K562 (cell line): ENCODE measurements around the gene VSIG10L. TPM values are rescaled to one million over a fixed set of nuclear protein-coding genes. Genes with fewer than 3 reads are reported as not detected.

Experiments used
- GABPA ChIP-seq: fragments of 200-800 bp; sonication (Bioruptor generic); conservative IDR thresholded peaks from 2 replicates; pipeline ENCODE4 v1.6.1; 2016; ENCODE audit warnings: low read depth, missing genetic modification characterization, missing compliant biosample characterization
- HDAC8 ChIP-seq: fragments of 450-650 bp; IDR thresholded peaks from 2 replicates; pipeline ENCODE4 v1.6.1; 2016; ENCODE audit warnings: mild to moderate bottlenecking, missing genetic modification characterization, moderate library complexity, missing compliant biosample characterization
- HSF4 ChIP-seq: fragments of 250-450 bp; sonication (Bioruptor Pico); IDR thresholded peaks from 2 replicates; pipeline ENCODE4 v2.1.2; 2022; ENCODE audit warnings: mild to moderate bottlenecking, moderate library complexity, borderline replicate concordance
- MEF2A ChIP-seq: IDR thresholded peaks from 2 replicates; pipeline ENCODE4 v1.6.1; 2011; ENCODE audit warnings: low read depth, mild to moderate bottlenecking, low read length, moderate library complexity; ENCODE audit not compliant: control insufficient read depth
- RAD51 ChIP-seq: fragments of 450-650 bp; IDR thresholded peaks from 2 replicates; pipeline ENCODE4 v1.7.1; 2016; ENCODE audit warnings: low read depth, mild to moderate bottlenecking, borderline replicate concordance
- ZBTB1 ChIP-seq: sonication (generic); formaldehyde crosslinking; IDR thresholded peaks from 2 replicates; pipeline ENCODE4 v1.8.1; 2023; ENCODE audit warnings: missing genetic modification reagents, low read depth, mild to moderate bottlenecking, borderline replicate concordance
- ZNF766 ChIP-seq: fragments of 200-800 bp; sonication (Bioruptor generic); conservative IDR thresholded peaks from 2 replicates; pipeline ENCODE4 v1.6.1; 2016; ENCODE audit warnings: missing genetic modification characterization, missing compliant biosample characterization
- polyA plus RNA-seq, 8 experiments: library from polyadenylated mRNA; depleted of rRNA in 4 of 8; stranded (reverse) in 5 of 8; unstranded in 3 of 8; fragments of >200 nt; fragmentation: Nextera tagmentation in 2 of 8; fragmentation: Illumina TruSeq in 1 of 8; extraction: Ambion mirVana in 2 of 8; extraction: Trizol in 1 of 8; gene quantifications; 2 replicates each; pipeline versions ENCODE4 v1.2.1 to v1.2.3, GENCODE V29; 2011 to 2014; ENCODE audit warnings: inconsistent platforms in 1 of 8, missing spikeins in 1 of 8
- total RNA-seq, 7 experiments: library from RNA; depleted of rRNA in 6 of 7; stranded (reverse); fragments of >200 nt in 6 of 7; fragmentation: Illumina TruSeq in 2 of 7; extraction: Trizol in 2 of 7; gene quantifications; 2 replicates each; pipeline versions ENCODE4 v1.2.1 to v1.2.3, GENCODE V29; 2011 to 2021; ENCODE audit warnings: low replicate concordance in 1 of 7
- TF ChIP-seq, protein P1 (sequence below): fragments of 450-650 bp; IDR thresholded peaks from 2 replicates; pipeline ENCODE4 v1.6.1; 2016; ENCODE audit warnings: mild to moderate bottlenecking, moderate library complexity
- TF ChIP-seq, protein P2 (sequence below): sonication (generic); formaldehyde crosslinking; IDR thresholded peaks from 2 replicates; pipeline ENCODE4 v1.8.0; 2022; ENCODE audit warnings: mild to moderate bottlenecking, missing genetic modification reagents
- TF ChIP-seq, protein P3 (sequence below): fragments of 250-450 bp; sonication (Bioruptor Pico); IDR thresholded peaks from 2 replicates; pipeline ENCODE4 v1.6.1; 2021; ENCODE audit warnings: mild to moderate bottlenecking

The VSIG10L gene
- total and polyA plus RNA-seq, 9 of the 15 experiments (the other 6 are each of a cell fraction or from before 2014, with no cell fraction given) = 1.1 to 7.6 (median 2.2) TPM

DNA sequence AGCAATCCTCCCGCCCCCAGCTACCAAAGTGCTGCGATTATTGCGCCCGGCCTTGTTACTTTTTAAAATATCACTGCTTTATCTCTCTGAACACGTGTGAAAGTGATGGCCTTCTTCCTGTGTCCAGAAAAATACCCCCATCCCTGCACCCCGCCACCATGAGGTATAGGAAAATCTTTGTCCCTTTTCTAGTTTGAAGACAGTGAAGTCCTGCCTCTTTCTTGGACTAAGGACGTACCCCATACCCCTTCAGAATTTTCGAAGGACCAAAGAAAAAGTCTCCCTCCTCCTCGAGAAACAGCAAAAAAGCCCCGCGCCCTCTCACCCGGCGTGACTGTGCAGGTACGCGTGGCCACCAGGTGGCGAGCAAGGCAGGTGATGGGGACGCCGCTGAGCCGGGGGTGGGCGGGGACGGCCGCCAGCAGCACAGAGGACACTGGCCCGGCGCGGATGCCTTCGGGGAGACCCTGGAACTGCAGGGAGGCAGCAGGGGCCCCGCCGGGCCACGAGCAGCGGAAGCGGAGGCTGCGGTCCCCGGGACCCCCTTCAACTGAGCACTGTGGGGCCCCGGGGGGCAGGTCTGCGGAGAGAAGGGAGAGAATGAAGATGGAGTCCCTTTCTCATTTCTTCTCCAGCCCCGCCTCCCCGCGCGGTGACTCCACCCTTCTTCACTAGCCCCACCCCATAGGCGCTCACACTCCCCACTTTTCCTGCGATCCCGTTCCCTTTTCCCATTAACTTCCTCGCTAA is 3.2 kb downstream of the VSIG10L start (continued):
- TF ChIP-seq, protein P1, sequence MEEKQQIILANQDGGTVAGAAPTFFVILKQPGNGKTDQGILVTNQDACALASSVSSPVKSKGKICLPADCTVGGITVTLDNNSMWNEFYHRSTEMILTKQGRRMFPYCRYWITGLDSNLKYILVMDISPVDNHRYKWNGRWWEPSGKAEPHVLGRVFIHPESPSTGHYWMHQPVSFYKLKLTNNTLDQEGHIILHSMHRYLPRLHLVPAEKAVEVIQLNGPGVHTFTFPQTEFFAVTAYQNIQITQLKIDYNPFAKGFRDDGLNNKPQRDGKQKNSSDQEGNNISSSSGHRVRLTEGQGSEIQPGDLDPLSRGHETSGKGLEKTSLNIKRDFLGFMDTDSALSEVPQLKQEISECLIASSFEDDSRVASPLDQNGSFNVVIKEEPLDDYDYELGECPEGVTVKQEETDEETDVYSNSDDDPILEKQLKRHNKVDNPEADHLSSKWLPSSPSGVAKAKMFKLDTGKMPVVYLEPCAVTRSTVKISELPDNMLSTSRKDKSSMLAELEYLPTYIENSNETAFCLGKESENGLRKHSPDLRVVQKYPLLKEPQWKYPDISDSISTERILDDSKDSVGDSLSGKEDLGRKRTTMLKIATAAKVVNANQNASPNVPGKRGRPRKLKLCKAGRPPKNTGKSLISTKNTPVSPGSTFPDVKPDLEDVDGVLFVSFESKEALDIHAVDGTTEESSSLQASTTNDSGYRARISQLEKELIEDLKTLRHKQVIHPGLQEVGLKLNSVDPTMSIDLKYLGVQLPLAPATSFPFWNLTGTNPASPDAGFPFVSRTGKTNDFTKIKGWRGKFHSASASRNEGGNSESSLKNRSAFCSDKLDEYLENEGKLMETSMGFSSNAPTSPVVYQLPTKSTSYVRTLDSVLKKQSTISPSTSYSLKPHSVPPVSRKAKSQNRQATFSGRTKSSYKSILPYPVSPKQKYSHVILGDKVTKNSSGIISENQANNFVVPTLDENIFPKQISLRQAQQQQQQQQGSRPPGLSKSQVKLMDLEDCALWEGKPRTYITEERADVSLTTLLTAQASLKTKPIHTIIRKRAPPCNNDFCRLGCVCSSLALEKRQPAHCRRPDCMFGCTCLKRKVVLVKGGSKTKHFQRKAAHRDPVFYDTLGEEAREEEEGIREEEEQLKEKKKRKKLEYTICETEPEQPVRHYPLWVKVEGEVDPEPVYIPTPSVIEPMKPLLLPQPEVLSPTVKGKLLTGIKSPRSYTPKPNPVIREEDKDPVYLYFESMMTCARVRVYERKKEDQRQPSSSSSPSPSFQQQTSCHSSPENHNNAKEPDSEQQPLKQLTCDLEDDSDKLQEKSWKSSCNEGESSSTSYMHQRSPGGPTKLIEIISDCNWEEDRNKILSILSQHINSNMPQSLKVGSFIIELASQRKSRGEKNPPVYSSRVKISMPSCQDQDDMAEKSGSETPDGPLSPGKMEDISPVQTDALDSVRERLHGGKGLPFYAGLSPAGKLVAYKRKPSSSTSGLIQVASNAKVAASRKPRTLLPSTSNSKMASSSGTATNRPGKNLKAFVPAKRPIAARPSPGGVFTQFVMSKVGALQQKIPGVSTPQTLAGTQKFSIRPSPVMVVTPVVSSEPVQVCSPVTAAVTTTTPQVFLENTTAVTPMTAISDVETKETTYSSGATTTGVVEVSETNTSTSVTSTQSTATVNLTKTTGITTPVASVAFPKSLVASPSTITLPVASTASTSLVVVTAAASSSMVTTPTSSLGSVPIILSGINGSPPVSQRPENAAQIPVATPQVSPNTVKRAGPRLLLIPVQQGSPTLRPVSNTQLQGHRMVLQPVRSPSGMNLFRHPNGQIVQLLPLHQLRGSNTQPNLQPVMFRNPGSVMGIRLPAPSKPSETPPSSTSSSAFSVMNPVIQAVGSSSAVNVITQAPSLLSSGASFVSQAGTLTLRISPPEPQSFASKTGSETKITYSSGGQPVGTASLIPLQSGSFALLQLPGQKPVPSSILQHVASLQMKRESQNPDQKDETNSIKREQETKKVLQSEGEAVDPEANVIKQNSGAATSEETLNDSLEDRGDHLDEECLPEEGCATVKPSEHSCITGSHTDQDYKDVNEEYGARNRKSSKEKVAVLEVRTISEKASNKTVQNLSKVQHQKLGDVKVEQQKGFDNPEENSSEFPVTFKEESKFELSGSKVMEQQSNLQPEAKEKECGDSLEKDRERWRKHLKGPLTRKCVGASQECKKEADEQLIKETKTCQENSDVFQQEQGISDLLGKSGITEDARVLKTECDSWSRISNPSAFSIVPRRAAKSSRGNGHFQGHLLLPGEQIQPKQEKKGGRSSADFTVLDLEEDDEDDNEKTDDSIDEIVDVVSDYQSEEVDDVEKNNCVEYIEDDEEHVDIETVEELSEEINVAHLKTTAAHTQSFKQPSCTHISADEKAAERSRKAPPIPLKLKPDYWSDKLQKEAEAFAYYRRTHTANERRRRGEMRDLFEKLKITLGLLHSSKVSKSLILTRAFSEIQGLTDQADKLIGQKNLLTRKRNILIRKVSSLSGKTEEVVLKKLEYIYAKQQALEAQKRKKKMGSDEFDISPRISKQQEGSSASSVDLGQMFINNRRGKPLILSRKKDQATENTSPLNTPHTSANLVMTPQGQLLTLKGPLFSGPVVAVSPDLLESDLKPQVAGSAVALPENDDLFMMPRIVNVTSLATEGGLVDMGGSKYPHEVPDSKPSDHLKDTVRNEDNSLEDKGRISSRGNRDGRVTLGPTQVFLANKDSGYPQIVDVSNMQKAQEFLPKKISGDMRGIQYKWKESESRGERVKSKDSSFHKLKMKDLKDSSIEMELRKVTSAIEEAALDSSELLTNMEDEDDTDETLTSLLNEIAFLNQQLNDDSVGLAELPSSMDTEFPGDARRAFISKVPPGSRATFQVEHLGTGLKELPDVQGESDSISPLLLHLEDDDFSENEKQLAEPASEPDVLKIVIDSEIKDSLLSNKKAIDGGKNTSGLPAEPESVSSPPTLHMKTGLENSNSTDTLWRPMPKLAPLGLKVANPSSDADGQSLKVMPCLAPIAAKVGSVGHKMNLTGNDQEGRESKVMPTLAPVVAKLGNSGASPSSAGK = peak; percentile 91
- no peak for TF ChIP-seq ZBTB1 (CRISPR knock-in tag)
- no peak for TF ChIP-seq HDAC8 (tag)
- peak; percentile 46; the same call in 1 of the 2 replicates for TF ChIP-seq RAD51
- no peak for TF ChIP-seq HSF4 (CRISPR knock-in tag)
- TF ChIP-seq GABPA = no peak
- TF ChIP-seq, protein P2, sequence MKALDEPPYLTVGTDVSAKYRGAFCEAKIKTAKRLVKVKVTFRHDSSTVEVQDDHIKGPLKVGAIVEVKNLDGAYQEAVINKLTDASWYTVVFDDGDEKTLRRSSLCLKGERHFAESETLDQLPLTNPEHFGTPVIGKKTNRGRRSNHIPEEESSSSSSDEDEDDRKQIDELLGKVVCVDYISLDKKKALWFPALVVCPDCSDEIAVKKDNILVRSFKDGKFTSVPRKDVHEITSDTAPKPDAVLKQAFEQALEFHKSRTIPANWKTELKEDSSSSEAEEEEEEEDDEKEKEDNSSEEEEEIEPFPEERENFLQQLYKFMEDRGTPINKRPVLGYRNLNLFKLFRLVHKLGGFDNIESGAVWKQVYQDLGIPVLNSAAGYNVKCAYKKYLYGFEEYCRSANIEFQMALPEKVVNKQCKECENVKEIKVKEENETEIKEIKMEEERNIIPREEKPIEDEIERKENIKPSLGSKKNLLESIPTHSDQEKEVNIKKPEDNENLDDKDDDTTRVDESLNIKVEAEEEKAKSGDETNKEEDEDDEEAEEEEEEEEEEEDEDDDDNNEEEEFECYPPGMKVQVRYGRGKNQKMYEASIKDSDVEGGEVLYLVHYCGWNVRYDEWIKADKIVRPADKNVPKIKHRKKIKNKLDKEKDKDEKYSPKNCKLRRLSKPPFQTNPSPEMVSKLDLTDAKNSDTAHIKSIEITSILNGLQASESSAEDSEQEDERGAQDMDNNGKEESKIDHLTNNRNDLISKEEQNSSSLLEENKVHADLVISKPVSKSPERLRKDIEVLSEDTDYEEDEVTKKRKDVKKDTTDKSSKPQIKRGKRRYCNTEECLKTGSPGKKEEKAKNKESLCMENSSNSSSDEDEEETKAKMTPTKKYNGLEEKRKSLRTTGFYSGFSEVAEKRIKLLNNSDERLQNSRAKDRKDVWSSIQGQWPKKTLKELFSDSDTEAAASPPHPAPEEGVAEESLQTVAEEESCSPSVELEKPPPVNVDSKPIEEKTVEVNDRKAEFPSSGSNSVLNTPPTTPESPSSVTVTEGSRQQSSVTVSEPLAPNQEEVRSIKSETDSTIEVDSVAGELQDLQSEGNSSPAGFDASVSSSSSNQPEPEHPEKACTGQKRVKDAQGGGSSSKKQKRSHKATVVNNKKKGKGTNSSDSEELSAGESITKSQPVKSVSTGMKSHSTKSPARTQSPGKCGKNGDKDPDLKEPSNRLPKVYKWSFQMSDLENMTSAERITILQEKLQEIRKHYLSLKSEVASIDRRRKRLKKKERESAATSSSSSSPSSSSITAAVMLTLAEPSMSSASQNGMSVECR (CRISPR knock-in tag) = peak; percentile 84
- no peak for TF ChIP-seq MEF2A
- TF ChIP-seq, protein P3, sequence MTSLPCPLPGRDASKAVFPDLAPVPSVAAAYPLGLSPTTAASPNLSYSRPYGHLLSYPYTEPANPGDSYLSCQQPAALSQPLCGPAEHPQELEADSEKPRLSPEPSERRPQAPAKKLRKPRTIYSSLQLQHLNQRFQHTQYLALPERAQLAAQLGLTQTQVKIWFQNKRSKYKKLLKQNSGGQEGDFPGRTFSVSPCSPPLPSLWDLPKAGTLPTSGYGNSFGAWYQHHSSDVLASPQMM (CRISPR knock-in tag) = no peak
- no peak; the same call in 1 of the 2 replicates for TF ChIP-seq ZNF766 (CRISPR knock-in tag)
